GM11168 (cell line): ENCODE results near the gene POFUT2.

ENCODE experiments used
- in situ Hi-C: fragments of 300-500 bp; cut with MboI; formaldehyde crosslinking; loops from one replicate; pipeline ENCODE4 v1.12.0; 2022; ENCODE audit warnings: low sequenced_read_pairs; ENCODE audit not compliant: unreplicated experiment

The POFUT2 gene

GRCh38 chr21:45231705-45232104 lies 56.0 kb downstream of the POFUT2 start:
- in situ Hi-C loops, result no loop called here

GRCh38 chr21:45228656-45229240 lies 58.9 kb downstream of the POFUT2 start:
- in situ Hi-C loops, result no loop called here

- in situ Hi-C loops, result no loop called here
Measured at GRCh38 chr21:45228171-45228641, 59.5 kb downstream of the POFUT2 start.

GRCh38 chr21:45227735-45228134 lies 60.0 kb downstream of the POFUT2 start:
- in situ Hi-C loops, result no loop called here

- in situ Hi-C loops, result no loop called here
Measured at GRCh38 chr21:45226540-45227326, 61.0 kb downstream of the POFUT2 start.

- in situ Hi-C loops, result no loop called here
Measured at GRCh38 chr21:45225741-45226327, 61.9 kb downstream of the POFUT2 start.

- in situ Hi-C loops, result no loop called here
Measured at GRCh38 chr21:45225041-45225740, 62.5 kb downstream of the POFUT2 start.

GRCh38 chr21:45224189-45224938 lies 63.3 kb downstream of the POFUT2 start:
- in situ Hi-C loops, result no loop called here

- in situ Hi-C loops, result no loop called here
Measured at GRCh38 chr21:45223236-45224185, 64.2 kb downstream of the POFUT2 start.

GRCh38 chr21:45222001-45222400 lies 65.7 kb downstream of the POFUT2 start:
- in situ Hi-C loops, result no loop called here

- in situ Hi-C loops, result no loop called here
Measured at GRCh38 chr21:45220714-45221490, 66.8 kb downstream of the POFUT2 start.

GRCh38 chr21:45220071-45220481 lies 67.6 kb downstream of the POFUT2 start:
- in situ Hi-C loops, result no loop called here

GRCh38 chr21:45219517-45219916 lies 68.2 kb downstream of the POFUT2 start:
- in situ Hi-C loops, result no loop called here

GRCh38 chr21:45217010-45217409 lies 70.7 kb downstream of the POFUT2 start:
- in situ Hi-C loops, result no loop called here

- in situ Hi-C loops, result no loop called here
Measured at GRCh38 chr21:45215213-45215612, 72.5 kb downstream of the POFUT2 start.
